OCI-M1 (cell line): ENCODE results near the gene SORCS1.
A peak's percentile ranks its signal among the peaks of the same experiment; 100 is the strongest.

Experiments used
- DNase-seq: peaks from one replicate; lab custom pipeline; 2025; lab: John Stamatoyannopoulos, UW

The SORCS1 gene

GRCh38 chr10:107051769-107052168 lies 112.7 kb downstream of the SORCS1 start:
- no peak for DNase-seq

- DNase-seq, result no peak
Observed at GRCh38 chr10:107043461-107043860, 121.0 kb downstream of the SORCS1 start.

- no peak for DNase-seq
Observed at GRCh38 chr10:107037192-107038122, 127.0 kb downstream of the SORCS1 start.

GRCh38 chr10:107033799-107034422 lies 130.6 kb downstream of the SORCS1 start:
- no peak for DNase-seq

GRCh38 chr10:107032700-107033401 lies 131.7 kb downstream of the SORCS1 start:
- no peak for DNase-seq

GRCh38 chr10:107031931-107032699 lies 132.4 kb downstream of the SORCS1 start:
- peak; percentile 86 for DNase-seq

GRCh38 chr10:107028236-107028635 lies 136.3 kb downstream of the SORCS1 start:
- peak; percentile 97 for DNase-seq

GRCh38 chr10:107025676-107026075 lies 138.8 kb downstream of the SORCS1 start:
- peak; percentile 94 for DNase-seq

GRCh38 chr10:107024033-107024432 lies 140.5 kb downstream of the SORCS1 start:
- DNase-seq, result peak; percentile 50

GRCh38 chr10:107022600-107023354 lies 141.7 kb downstream of the SORCS1 start:
- peak; percentile 98 for DNase-seq

- DNase-seq, result no peak
Observed at GRCh38 chr10:107019154-107019553, 145.4 kb downstream of the SORCS1 start.

GRCh38 chr10:107013258-107014006 lies 151.1 kb downstream of the SORCS1 start:
- DNase-seq, result peak; percentile 49

GRCh38 chr10:107011992-107012391 lies 152.5 kb downstream of the SORCS1 start:
- no peak for DNase-seq

GRCh38 chr10:107011105-107011504 lies 153.4 kb downstream of the SORCS1 start:
- DNase-seq, result peak; percentile 44

GRCh38 chr10:107010531-107010930 lies 154.0 kb downstream of the SORCS1 start:
- no peak for DNase-seq

GRCh38 chr10:107004362-107004761 lies 160.1 kb downstream of the SORCS1 start:
- no peak for DNase-seq

GRCh38 chr10:107002068-107002467 lies 162.4 kb downstream of the SORCS1 start:
- no peak for DNase-seq

- no peak for DNase-seq
Observed at GRCh38 chr10:106999118-106999707, 165.3 kb downstream of the SORCS1 start.

GRCh38 chr10:106997721-106998120 lies 166.8 kb downstream of the SORCS1 start:
- peak; percentile 93 for DNase-seq

- DNase-seq, result peak; percentile 79
Observed at GRCh38 chr10:106996510-106996909, 168.0 kb downstream of the SORCS1 start.
